H1 (cell line): ENCODE results near the gene TADA3.

ENCODE experiments used
- BCL11A ChIP-seq, 2 experiments: IDR thresholded peaks; one replicate each; pipeline ENCODE4 v1.6.1; 2011; ENCODE audit warnings: low read depth in 2 of 2, low read length in 2 of 2, mild to moderate bottlenecking in 2 of 2
- BRCA1 ChIP-seq: IDR thresholded peaks from 2 replicates; pipeline ENCODE4 v1.6.1; 2012; ENCODE audit warnings: low read depth, low read length, improper control_type of control experiment
- CEBPB ChIP-seq: IDR thresholded peaks from 2 replicates; pipeline ENCODE4 v1.6.1; 2012; ENCODE audit warnings: low read depth, low read length
- CHD1 ChIP-seq: IDR thresholded peaks from 2 replicates; pipeline ENCODE4 v1.6.1; 2012; ENCODE audit warnings: low read depth, low read length, improper control_type of control experiment
- GABPA ChIP-seq: IDR thresholded peaks from 2 replicates; pipeline ENCODE4 v1.6.1; 2011; ENCODE audit warnings: mild to moderate bottlenecking, low read length, moderate library complexity, borderline replicate concordance; ENCODE audit not compliant: insufficient read depth
- JUN ChIP-seq: IDR thresholded peaks from 2 replicates; pipeline ENCODE4 v1.6.1; 2011; ENCODE audit warnings: low read depth, mild to moderate bottlenecking, improper control_type of control experiment, low read length
- KDM5A ChIP-seq: fragments of 200-600 bp; IDR thresholded peaks from 2 replicates; pipeline ENCODE4 v1.7.1; 2012; ENCODE audit warnings: mild to moderate bottlenecking, low read length, inconsistent platforms, mixed read lengths
- POLR2A ChIP-seq, 2 experiments: IDR thresholded peaks; 1 replicate in 1 of 2; 2 replicates in 1 of 2; pipeline ENCODE4 v1.6.1; 2011; ENCODE audit warnings: low read depth in 2 of 2, low read length in 2 of 2, mild to moderate bottlenecking in 2 of 2; ENCODE audit errors: control extremely low read depth in 1 of 2
- TAF1 ChIP-seq: IDR thresholded peaks from 2 replicates; pipeline ENCODE4 v1.6.1; 2011; ENCODE audit warnings: mild to moderate bottlenecking, low read depth, low read length
- USF2 ChIP-seq: IDR thresholded peaks from 2 replicates; pipeline ENCODE4 v1.6.1; 2011; ENCODE audit warnings: low read length, improper control_type of control experiment
- TF ChIP-seq, protein P1 (sequence below), 3 experiments: IDR thresholded peaks; 1 replicate in 2 of 3; 2 replicates in 1 of 3; pipeline versions ENCODE4 v1.5.1 to v1.6.1; 2011; ENCODE audit warnings: low read length in 3 of 3, mild to moderate bottlenecking in 3 of 3, inconsistent platforms in 2 of 3, low read depth in 1 of 3, moderate library complexity in 1 of 3; ENCODE audit not compliant: insufficient read depth in 1 of 3; ENCODE audit errors: control extremely low read depth in 1 of 3

- TF ChIP-seq BCL11A (IDR thresholded peaks at IDR 0.05; ENCODE audit: low read depth in 2 of 2, low read length in 2 of 2) = no peak
- no peak for TF ChIP-seq USF2
- TF ChIP-seq, protein P1, sequence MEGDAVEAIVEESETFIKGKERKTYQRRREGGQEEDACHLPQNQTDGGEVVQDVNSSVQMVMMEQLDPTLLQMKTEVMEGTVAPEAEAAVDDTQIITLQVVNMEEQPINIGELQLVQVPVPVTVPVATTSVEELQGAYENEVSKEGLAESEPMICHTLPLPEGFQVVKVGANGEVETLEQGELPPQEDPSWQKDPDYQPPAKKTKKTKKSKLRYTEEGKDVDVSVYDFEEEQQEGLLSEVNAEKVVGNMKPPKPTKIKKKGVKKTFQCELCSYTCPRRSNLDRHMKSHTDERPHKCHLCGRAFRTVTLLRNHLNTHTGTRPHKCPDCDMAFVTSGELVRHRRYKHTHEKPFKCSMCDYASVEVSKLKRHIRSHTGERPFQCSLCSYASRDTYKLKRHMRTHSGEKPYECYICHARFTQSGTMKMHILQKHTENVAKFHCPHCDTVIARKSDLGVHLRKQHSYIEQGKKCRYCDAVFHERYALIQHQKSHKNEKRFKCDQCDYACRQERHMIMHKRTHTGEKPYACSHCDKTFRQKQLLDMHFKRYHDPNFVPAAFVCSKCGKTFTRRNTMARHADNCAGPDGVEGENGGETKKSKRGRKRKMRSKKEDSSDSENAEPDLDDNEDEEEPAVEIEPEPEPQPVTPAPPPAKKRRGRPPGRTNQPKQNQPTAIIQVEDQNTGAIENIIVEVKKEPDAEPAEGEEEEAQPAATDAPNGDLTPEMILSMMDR (IDR thresholded peaks at IDR 0.05; ENCODE audit: control extremely low read depth in 1 of 3, insufficient read depth in 1 of 3, low read depth in 1 of 3, low read length in 3 of 3) = no peak
- no peak for TF ChIP-seq BRCA1
- TF ChIP-seq POLR2A (IDR thresholded peaks at IDR 0.05; ENCODE audit: control extremely low read depth in 1 of 2, low read depth in 2 of 2, low read length in 2 of 2) = no peak; a peak in 1 of 3 replicates
- no peak for TF ChIP-seq KDM5A
- no peak for TF ChIP-seq GABPA
- TF ChIP-seq CHD1 = no peak
- no peak for TF ChIP-seq JUN
- no peak for TF ChIP-seq TAF1
- no peak for TF ChIP-seq CEBPB
Measured at GRCh38 chr3:9732080-9732739, 60.1 kb downstream of the TADA3 start.
